DMS53 (cell line): ENCODE results near the gene CABP4.
A peak's percentile ranks its signal among the peaks of the same experiment; 100 is the strongest.

Source experiments
- DNase-seq: peaks from one replicate; lab custom pipeline; 2025; lab: John Stamatoyannopoulos, UW

Gene CABP4

DNA sequence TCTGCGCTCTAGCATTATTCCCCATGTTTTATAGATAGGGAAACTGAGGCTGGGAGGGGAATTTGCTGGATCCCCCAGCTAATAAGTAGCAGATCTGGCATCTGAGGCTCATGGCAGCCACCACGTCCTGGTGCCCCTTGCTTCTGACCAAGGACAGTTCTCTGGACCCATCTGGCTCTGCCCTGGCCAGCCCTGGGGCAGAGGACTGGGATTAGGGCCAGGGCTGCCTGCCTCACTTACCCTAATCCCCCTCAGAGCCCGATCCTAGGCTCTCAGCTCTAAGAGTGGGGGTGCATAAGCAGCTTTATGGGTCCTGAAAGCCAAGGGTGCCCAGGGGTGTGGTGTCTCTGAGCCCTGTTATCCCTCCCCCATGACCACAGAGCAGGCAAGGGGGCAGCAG is at the start of gene CABP4:
CABP4 (plus strand) TSS at position 301 of the 400 bp plus-strand sequence; CDS start at position 371, 70 bp downstream.
- no peak for DNase-seq

DNA sequence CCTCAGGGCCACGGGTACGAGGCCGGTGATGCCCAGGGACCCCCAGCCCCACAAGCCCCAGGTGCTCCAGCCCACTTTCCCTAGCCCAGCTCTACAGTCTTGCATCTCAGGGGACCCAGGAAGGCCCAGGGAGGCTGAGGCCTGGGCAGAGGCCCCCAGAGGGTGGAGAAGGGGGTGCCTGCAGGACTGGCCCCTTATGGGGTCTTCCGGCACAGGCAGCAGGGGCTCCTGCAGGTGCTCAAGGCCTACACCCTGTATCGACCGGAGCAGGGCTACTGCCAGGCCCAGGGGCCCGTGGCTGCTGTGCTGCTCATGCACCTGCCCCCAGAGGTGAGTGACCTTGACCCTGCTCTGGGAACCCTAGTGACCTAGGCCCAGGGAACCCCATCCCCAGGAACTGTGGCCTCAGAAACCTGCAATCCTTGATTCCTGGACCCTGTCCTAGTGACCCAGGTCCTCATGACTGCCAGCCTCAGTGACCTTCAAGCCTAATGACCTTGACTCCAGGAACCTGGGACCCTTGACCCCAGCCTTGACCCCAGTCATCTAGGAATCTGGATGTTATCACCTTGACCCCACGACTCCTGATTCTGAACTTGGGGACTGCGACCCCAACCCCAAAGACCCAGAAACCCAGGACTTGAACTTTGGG is 49.3 kb upstream of the CABP4 start:
- no peak for DNase-seq

DNA sequence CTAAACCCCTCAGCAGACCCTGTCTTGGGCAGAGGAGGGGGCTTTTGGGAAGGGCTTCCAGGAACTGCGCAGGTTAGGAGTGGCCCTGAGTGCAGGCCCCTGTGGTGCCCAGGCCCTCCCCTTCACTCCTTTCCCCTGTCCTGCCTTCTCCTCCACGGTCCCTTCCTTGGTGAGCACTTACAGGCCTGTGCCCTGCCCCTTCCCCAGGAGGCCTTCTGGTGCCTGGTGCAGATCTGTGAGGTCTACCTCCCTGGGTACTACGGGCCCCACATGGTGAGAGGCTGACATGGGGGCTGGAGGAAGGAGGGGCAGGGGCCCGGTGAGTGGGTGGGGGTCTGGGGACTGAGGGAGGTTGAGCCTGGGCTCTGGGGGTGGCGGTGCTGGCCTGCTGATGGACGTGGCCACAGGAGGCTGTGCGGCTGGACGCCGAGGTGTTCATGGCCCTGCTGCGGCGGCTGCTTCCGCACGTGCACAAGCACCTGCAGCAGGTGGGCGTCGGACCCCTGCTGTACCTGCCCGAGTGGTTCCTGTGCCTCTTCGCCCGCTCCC is 48.7 kb upstream of the CABP4 start:
- no peak for DNase-seq

DNA sequence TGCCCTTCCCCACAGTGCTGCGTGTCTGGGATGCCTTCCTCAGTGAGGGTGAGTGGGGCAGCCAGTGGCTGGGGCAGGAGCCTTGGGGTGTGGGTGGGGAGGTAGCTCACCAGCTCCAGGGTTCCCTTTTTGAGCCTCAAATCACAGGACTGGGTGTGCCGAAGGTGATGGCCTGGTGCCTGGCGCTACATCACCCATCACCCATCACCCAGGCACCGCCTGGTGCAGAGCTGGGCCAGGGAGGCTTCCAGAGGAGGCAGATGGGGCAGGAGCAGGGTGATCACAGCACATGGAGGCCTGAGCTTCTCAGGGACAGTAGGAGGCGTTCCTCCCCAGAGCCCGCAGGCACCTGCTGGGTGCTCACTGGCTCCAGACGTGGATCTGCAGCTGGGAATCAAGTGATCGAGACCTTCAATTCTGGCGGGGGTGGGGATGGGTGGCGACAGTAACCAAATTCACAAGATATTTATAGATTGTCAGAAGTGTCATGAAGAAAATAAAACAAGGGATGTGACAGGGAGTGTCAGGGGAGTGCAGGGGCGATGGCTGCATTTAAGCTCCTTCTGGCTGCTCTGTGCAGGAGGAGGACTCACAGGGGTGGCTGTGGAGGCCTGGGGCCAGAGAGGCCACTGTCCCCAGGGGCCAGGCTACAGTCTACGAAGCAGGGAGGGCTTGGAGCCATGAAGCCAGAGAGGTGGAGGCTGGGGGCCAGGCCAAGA is 48.0 kb upstream of the CABP4 start:
- DNase-seq, result peak; percentile 56

DNA sequence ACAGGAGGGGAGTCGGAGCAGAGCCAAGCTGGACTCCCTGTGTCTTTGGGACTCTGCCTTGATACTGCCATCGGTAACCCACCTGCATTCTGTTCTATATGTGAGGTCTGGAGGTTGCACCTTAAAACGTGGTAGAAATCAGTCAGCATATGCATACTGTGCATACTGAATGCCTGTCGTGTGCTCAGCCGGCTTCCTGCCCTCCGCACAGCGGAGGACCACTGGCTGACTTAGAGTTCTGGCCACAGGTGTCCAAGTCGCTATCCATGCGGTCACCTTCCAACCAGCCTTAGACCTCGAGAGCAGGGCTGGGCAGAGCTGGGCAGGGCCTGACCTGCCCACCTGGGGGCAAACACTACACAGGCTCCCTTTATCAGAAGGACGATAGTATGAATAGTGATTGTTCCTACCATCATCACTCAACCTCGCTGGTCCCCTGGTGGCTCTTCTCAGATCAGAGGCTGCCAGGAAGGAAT is 47.4 kb upstream of the CABP4 start:
- no peak for DNase-seq

DNA sequence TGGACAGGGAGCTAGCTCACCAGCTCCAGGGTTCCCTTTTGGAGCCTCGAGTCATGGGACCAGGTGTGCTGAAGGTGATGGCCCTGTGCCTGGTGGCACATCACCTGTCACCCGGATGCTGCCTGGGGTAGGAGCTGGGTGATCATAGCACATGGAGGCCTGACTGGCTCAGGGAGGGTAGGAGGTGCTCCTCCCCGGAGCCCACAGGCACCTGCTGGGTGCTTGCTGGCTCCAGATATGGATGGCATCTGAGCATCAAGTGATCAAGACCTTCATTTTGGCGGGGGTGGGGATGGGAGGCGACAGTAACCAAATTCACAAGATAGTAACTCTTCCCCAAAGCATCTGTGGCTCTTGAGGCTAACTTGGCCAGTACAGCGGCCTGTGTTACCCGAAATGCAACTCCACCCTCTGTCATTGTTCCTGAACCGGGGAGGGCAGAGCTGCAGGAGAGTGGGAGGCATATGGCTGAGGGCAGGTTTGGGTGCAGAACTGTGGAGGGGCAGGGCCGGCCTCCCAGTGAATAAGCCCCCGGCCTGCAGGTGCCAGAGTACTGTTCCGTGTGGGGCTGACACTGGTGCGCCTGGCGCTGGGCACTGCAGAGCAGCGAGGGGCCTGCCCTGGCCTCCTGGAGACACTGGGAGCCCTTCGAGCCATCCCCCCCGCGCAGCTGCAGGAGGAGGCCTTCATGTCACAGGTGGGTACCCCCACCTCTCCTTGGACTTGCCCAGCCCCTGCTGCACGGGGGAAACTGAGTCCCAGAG is 46.5 kb upstream of the CABP4 start:
- DNase-seq, result no peak

DNA sequence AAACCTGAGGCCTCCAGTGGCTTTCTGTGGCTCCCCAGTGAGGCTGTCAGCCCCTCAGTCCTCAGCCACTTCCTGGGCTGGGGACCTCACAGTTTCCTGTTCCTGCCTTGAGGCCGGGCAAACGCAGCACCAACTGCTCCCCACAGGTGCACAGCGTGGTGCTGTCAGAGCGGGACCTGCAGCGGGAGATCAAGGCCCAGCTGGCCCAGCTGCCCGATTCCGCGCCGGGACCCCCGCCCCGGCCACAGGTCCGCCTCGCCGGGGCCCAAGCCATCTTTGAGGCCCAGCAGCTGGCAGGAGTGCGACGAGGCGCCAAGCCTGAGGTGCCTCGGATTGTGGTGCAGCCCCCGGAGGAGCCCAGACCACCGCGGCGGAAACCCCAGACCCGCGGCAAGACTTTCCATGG is 45.9 kb upstream of the CABP4 start:
- DNase-seq, result no peak

DNA sequence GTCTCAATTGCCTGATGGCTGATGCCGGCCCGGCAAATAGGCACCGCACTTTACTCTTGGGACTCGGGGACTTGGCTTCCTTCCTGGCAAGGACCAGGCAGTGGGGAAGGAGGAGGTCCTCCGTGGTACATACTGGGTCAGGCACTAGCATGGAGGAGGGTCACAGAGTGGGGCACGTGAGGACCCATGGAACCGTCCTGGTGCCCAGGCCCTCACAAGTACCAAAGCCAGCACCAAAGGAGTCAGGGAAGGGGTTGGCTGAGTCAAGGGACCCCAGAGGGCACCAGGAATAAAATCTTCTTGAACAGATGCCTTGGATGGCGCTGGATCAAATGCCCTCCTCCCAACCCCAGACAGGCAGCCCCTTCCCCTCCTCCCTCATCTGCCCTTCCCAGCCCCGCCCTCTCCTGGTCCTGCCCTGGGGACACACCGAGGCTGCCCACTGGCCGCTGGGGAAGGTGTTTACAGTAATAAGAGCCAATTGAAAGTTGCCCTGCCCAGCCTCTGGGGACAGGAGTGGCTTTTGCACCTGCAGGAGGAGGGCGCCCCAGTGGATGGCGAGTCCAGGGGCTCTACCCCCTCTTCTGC is 45.3 kb upstream of the CABP4 start:
- peak; percentile 73 for DNase-seq

DNA sequence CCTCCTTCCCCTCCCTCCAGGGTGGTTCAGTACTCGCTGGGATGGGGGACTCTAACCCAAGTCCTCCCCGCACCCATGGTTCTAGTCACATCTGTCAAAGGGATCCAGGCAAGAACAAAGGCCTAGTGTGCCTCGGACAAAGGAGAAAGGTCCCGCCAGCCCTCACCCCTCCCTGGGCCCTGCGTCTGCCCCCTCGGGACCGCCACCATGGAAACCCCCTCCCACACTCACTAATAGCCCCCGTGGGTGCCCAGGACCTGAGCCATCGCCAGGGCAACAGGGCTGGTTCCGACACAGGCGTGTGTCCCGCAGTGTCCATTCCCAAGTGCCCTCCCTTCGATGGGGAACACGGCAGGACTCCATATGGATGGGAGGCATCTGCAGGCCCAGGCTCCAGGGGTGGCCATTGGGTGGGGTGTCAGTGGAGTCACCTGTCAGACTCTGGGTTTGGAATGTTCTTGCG is 44.8 kb upstream of the CABP4 start:
- no peak for DNase-seq

DNA sequence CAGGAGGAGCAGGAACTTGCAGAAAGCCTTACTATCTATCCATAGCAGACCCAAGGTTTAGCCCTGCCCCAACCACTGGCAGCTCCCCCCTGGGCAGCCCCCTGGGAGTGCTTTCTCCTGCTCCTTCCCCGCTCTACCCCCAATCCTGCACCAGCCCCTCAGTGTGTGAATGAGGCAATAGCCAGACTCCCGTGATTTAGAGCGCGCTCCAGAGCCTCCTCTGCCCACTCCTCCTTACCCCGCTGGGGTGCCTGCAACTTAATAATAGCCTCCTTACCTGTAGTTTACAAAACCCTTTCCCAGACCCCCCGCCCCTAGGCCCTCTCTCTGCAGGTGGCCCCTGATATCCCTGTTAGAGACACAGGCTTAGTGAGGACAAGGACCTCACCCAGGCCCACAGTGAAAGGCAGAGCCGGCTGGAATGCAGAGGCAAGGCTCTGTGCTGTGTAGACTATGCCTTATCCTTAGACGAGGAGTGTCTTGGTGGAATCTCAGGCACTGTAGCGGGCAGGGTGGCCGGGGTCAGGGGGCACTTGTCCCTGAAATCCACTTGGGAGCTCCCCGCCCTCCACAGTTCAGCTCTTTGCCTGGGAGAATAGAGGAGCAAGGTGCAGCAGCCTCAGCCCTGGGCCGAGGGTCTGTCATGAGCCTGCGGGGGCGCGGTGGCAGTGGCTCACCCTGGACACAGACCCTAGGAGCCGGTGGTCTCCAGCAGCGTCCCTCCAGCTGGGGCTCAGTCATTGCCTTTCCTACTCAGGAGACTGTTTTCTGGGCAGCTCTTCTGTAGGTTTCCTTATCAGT is 44.0 kb upstream of the CABP4 start:
- DNase-seq, result no peak

DNA sequence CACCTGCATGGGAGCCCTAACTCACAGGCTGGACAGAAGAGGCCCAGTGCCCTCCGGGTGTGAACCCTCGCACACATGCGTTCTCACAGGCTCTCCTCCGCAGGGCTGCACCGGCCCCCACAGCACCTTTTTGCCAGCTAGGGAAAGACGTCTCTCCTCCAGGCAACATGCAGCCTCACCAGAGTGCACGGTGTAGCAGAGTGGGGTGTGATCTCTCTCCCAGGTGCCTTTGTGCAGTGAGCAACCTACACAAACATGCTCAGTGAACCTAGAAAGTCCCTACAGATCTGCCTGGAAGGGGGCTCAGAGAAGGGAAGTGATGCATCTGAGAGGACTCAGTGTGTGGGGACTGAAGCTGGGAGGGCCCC is 43.4 kb upstream of the CABP4 start:
- no peak for DNase-seq

DNA sequence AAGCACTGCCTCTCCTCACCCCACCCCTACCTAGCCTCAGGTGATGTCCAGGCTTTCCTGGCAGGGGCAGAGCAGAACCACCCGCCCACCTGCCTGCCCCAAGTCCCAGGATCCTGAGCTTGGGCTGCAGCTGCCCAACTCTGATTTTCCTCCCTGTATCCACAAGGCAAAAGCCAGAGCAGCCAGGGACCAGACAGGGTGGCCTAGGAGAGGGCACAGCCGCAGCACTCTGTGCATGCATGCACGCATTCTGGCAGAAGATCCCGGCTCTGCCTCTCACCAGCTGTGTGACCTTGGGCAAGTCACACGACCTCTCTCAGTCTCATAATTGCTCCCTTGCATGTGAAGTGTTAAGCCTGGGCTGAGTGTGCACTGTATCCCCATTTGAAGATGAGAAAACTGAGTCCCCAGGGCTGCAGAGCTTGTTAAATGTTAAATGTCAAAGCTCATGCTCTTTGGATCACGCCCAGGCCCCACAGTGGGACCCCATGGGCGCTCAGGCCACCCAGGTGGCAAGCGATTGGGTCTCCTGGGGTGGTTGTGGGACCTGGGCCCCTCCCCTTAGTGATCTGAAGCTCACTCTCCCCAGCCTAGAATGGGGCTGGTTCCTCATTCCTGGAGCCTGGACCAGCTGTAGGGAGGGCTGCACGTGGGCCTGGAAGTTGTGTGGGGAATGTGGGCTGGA is 42.5 kb upstream of the CABP4 start:
- no peak for DNase-seq

DNA sequence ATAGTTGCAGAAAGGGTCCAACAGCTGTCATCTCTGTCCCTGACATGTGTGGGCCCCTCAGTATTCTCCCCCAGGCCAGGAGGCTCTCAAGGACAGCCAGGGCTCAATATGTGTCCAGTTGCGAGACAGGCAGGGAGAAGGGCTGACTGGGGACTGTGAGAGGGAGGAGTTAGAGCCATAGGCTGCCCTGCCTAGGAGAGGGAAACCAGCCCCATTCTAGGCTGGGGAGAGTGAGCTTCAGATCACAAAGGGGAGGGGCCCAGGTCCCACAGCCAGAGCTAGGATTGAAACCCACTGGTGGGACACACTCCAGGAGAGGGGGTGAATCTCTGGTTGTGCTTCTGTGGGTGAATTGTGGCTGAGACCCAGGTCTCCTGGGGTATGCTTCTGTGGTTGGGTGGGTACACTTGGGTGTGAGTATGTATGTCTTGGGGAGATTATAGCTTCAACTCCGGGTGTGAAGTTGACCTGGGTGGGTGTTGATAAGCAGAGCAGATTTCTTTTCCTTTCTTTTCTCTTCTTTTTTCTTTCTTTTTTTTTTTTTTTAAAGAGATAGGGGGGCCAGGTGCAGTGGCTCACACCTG is 41.8 kb upstream of the CABP4 start:
- DNase-seq, result no peak

DNA sequence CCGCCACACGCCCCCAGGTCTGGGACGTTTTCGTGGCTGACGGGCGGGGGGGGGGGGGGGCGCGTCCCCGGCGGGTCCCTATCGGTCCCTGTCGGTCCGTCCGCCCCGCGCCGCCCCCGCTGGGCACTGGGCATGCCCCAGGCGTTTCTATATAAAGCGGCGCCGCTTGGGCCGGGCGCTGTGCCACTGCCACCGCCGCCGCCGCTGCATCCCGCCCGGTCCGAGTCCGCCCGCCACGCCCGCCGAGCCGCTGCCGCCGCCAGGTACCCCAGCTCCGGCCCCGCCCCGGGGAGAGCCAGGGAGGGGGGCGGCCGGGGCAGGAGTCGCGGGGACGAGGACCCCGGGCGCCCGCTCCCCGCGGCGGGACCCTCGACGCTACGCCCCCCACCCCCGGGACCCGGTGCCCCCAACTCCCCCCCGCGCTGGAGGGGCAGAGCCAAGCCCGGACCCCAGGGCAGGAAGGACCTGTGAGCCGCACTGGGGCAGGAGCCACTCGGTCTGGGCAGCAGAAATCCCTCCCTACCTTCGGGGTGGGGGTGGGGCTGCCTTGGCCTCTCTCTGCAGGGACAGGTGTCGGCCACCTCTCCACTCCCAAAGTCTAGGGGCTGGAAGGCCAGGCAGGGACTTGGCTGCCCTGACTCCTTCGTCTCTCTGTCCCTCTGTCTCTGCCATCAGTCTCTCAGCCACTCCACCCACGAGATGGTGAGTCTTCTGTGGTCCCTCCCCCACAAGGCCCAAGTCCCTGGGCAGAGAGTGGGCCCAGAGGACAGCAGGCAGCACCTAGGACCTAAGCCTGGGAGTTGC is 39.5 kb upstream of the CABP4 start, which contains the start of gene CARNS1:
CARNS1 (plus strand) TSS at position 178 of the 804 bp plus-strand sequence; CDS start at position 700, 522 bp downstream.
- peak; percentile 75 for DNase-seq

DNA sequence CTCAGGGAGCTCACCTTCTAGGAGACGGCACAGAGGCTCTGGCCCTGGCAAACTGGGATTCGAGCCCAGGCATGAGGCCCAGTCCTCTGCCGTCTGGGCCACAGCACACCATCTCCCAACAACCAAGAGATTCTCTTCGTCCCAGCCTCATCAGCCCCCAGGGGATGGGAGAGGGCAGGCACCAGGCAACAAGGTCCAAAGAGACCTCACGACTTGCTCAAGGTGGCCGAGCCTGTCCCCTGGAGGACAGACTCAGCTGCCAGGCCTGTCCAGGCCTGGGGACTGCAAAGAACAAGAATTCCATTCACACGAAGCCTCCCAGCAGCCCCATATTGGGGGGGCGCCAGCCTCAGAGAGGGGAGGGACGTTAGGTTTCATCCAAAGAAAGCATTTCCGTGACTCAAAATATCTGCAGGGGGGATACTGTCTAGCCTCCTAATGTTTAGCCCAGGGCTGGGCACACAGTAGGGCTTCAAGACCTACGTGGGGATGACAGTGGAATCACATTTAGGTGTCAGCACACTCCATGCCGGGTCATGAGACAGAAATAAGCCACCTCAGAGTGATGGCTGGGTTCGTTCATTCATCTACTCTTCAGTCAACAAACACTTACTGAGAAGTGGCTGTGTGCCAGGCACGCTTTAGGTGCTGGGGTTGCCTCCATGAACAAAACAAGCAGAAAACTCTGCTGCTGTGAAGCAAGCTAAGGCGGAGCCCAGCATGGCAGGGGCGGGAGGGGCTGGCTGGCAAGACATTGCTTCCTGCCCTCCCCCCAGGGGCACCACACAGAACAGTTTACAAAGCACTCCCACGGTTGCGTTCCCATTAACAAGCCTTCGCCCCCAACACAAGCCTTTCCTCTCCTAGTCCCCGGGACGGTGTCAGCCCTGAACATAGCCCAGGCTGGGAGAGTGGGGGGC is 38.5 kb upstream of the CABP4 start:
- peak; percentile 81 for DNase-seq

DNA sequence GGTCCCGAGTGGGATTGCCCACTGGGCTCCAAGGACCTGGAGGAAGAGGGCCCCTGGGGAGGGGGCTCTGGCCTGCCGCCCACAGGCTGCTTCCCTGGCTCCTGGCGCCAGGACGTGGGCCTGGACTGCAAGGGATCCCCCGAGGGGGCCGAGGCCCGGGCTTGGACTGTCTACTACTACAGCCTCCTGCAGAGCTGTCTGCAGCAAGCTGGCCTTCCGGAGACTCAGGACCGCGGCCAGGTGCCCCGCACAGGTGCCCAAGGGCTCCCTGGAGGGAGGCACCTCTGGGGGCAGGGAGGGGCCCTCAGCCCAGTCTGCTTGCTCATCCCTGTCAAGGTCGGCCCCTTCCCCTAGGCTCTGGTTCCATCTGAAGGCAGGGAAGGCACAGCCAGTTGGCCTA is 37.7 kb upstream of the CABP4 start:
- DNase-seq, result no peak

DNA sequence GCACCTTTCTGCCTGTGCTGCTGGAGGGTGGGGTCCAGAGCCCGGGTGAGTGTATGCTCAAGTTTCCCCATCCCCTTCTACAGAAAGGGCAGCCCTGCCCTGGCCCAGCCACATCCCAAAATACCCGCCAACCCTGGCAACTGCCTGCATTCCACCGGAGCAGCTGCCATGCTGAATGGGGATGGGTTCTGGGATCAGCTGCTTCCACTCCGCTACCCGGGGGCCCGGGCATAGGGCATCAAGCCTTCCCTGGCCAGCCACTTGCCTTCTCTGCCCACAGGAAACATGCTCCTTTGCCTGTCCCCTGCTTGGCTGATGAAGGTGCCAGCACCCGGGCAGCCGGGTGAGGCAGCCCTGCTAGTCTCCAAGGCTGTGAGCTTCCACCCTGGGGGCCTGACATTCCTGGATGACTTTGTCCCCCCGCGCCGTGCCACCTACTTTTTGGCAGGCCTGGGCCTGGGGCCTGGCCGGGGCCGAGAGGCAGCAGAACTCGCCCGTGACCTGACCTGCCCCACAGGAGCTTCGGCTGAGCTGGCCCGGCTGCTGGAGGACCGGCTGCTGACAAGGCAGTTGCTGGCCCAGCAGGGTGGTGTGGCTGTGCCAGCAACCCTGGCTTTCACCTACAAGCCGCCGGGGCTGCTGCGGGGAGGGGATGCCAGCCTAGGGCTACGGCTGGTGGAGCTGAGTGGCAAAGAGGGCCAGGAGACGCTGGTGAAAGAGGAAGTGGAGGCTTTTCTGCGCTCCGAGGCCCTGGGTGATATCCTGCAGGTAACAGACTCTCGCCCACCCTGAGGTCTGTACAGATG is 36.5 kb upstream of the CABP4 start:
- DNase-seq, result peak; percentile 41
